SK-N-SH treated with all-trans-retinoic acid at 6 μM for 48 hours (cell line): Measurements from ENCODE around the gene PARP11.

Experiments used
- ATAC-seq: fragments of 200-7000 bp; cut with Tn5 transposase; 3 replicates; pipeline ENCODE4 v1.9.1; 2020; ENCODE audit warnings: mild to moderate bottlenecking, moderate library complexity
- ARNTL ChIP-seq: fragments of 450-650 bp; formaldehyde crosslinking; IDR thresholded peaks from 2 replicates; pipeline ENCODE4 v1.5.0; 2020; ENCODE audit warnings: low read depth, mild to moderate bottlenecking, moderate library complexity, borderline replicate concordance
- BACH2 ChIP-seq: fragments of 250-450 bp; sonication (Bioruptor Pico); IDR thresholded peaks from 2 replicates; pipeline ENCODE4 v1.9.0; 2021; ENCODE audit warnings: mild to moderate bottlenecking, borderline replicate concordance
- CREB5 ChIP-seq: fragments of 250-450 bp; sonication (Bioruptor Pico); IDR thresholded peaks from 2 replicates; pipeline ENCODE4 v1.5.1; 2020; ENCODE audit warnings: low read depth, mild to moderate bottlenecking, moderate library complexity
- CSRNP3 ChIP-seq: fragments of 250-450 bp; sonication (Bioruptor Pico); IDR thresholded peaks from 2 replicates; pipeline ENCODE4 v1.5.1; 2021; ENCODE audit warnings: mild to moderate bottlenecking, moderate library complexity
- ESRRG ChIP-seq: fragments of 250-450 bp; sonication (Bioruptor Pico); IDR thresholded peaks from 2 replicates; pipeline ENCODE4 v1.6.1; 2021; ENCODE audit warnings: mild to moderate bottlenecking
- GLIS3 ChIP-seq: fragments of 250-450 bp; sonication (Bioruptor Pico); IDR thresholded peaks from 2 replicates; pipeline ENCODE4 v1.5.0; 2020; ENCODE audit warnings: mild to moderate bottlenecking, moderate library complexity
- ISL1 ChIP-seq: fragments of 250-450 bp; sonication (Bioruptor Pico); IDR thresholded peaks from 2 replicates; pipeline ENCODE4 v2.1.2; 2022; ENCODE audit warnings: mild to moderate bottlenecking, moderate library complexity
- OSR1 ChIP-seq: fragments of 250-450 bp; sonication (Bioruptor Pico); IDR thresholded peaks from 2 replicates; pipeline ENCODE4 v1.8.0; 2022; ENCODE audit warnings: moderate library complexity, mild to moderate bottlenecking, inconsistent platforms
- PATZ1 ChIP-seq: fragments of 250-450 bp; sonication (Bioruptor Pico); IDR thresholded peaks from 2 replicates; pipeline ENCODE4 v1.8.0; 2020; ENCODE audit warnings: mild to moderate bottlenecking, moderate library complexity, borderline replicate concordance
- POU6F1 ChIP-seq: fragments of 250-450 bp; sonication (Bioruptor Pico); IDR thresholded peaks from 2 replicates; pipeline ENCODE4 v1.8.0; 2021; ENCODE audit warnings: low read depth, mild to moderate bottlenecking, moderate library complexity, borderline replicate concordance
- PPARA ChIP-seq: fragments of 250-450 bp; sonication (Bioruptor Pico); IDR thresholded peaks from 2 replicates; pipeline ENCODE4 v1.5.0; 2020; ENCODE audit warnings: mild to moderate bottlenecking, borderline replicate concordance
- SNAI2 ChIP-seq: fragments of 250-450 bp; sonication (Bioruptor Pico); IDR thresholded peaks from 2 replicates; pipeline ENCODE4 v1.5.0; 2020; ENCODE audit warnings: mild to moderate bottlenecking, moderate library complexity
- TCF4 ChIP-seq: fragments of 250-450 bp; sonication (Bioruptor Pico); IDR thresholded peaks from 2 replicates; pipeline ENCODE4 v1.8.0; 2021; ENCODE audit warnings: mild to moderate bottlenecking, moderate library complexity, borderline replicate concordance
- TSHZ2 ChIP-seq: fragments of 250-450 bp; sonication (Bioruptor Pico); IDR thresholded peaks from 2 replicates; pipeline ENCODE4 v1.5.0; 2020; ENCODE audit warnings: mild to moderate bottlenecking, moderate library complexity
- ZC3H10 ChIP-seq: fragments of 250-450 bp; sonication (Bioruptor Pico); IDR thresholded peaks from 2 replicates; pipeline ENCODE4 v1.5.1; 2021; ENCODE audit warnings: mild to moderate bottlenecking, moderate library complexity
- ZFP3 ChIP-seq: fragments of 250-450 bp; sonication (Bioruptor Pico); IDR thresholded peaks from 2 replicates; pipeline ENCODE4 v1.5.0; 2020; ENCODE audit warnings: mild to moderate bottlenecking, moderate library complexity
- ZFP30 ChIP-seq: fragments of 450-650 bp; formaldehyde crosslinking; IDR thresholded peaks from 2 replicates; pipeline ENCODE4 v1.5.0; 2022; ENCODE audit warnings: mild to moderate bottlenecking, moderate library complexity
- ZNF565 ChIP-seq: fragments of 450-650 bp; formaldehyde crosslinking; conservative IDR thresholded peaks from 2 replicates; pipeline ENCODE4 v1.5.0; 2020; ENCODE audit warnings: low read depth, mild to moderate bottlenecking, moderate library complexity
- ZNF70 ChIP-seq: fragments of 450-650 bp; formaldehyde crosslinking; IDR thresholded peaks from 2 replicates; pipeline ENCODE4 v1.5.0; 2020; ENCODE audit warnings: mild to moderate bottlenecking, moderate library complexity

The PARP11 gene

GRCh38 chr12:3803865-3804472 lies 69.2 kb downstream of the PARP11 start:
- peak; percentile 98 for ATAC-seq
- TF ChIP-seq TSHZ2 (CRISPR knock-in tag), result no peak
- no peak for TF ChIP-seq ISL1 (CRISPR knock-in tag)
- TF ChIP-seq PATZ1, result no peak
- TF ChIP-seq OSR1 (CRISPR knock-in tag), result no peak
- TF ChIP-seq ZFP30 (CRISPR knock-in tag), result no peak
- TF ChIP-seq GLIS3, result no peak
- no peak for TF ChIP-seq TCF4
- no peak for TF ChIP-seq BACH2
- no peak for TF ChIP-seq CSRNP3 (CRISPR knock-in tag)
- TF ChIP-seq ZNF70 (CRISPR knock-in tag), result no peak
- no peak for TF ChIP-seq CREB5 (CRISPR knock-in tag)
- TF ChIP-seq POU6F1 (CRISPR knock-in tag), result no peak
- TF ChIP-seq ZFP3 (CRISPR knock-in tag), result no peak
- TF ChIP-seq ARNTL (CRISPR knock-in tag), result no peak
- TF ChIP-seq, all 23 proteins: peak for 0

- TF ChIP-seq ZFP3 (CRISPR knock-in tag), result no peak
- TF ChIP-seq GLIS3, result no peak
- no peak for TF ChIP-seq SNAI2 (CRISPR knock-in tag)
- no peak for TF ChIP-seq ESRRG
- TF ChIP-seq ZFP30 (CRISPR knock-in tag), result no peak
- TF ChIP-seq TCF4, result no peak
- TF ChIP-seq ARNTL (CRISPR knock-in tag), result no peak
- TF ChIP-seq PPARA (CRISPR knock-in tag), result no peak
- no peak for ATAC-seq
Observed at GRCh38 chr12:3802721-3803120, 70.5 kb downstream of the PARP11 start.

- TF ChIP-seq ZFP3 (CRISPR knock-in tag) (no peak), ISL1 (CRISPR knock-in tag) (no peak), TSHZ2 (CRISPR knock-in tag) (no peak), CREB5 (CRISPR knock-in tag) (no peak), ZNF565 (no peak), GLIS3 (no peak), ZC3H10 (CRISPR knock-in tag) (no peak), BACH2 (no peak), ARNTL (CRISPR knock-in tag) (no peak)
- ATAC-seq, result no peak
Observed at GRCh38 chr12:3797531-3798048, 75.6 kb downstream of the PARP11 start.
